IMR-90 (cell line): ENCODE results near the gene KCNK3. TPM values are rescaled to one million over a fixed set of nuclear protein-coding genes. Genes with fewer than 3 reads are reported as not detected.

Experiments
- ATAC-seq: fragments of 200-7000 bp; cut with Tn5 transposase; 2 replicates; pipeline ENCODE4 v1.9.1; 2020; ENCODE audit warnings: low read depth, mild to moderate bottlenecking, moderate library complexity
- BruUV-seq: library from RNA; stranded (reverse); fragments of 400-500 nt; replicated peaks from 2 replicates; lab custom pipeline; 2021; lab: Mats Ljungman, UMichigan
- CTCF ChIA-PET: fragments of 300-600 bp; formaldehyde crosslinking; extraction: SDS; loops from one replicate; lab custom pipeline; 2021; ENCODE audit warnings: antibody characterized with exemption; lab: Yijun Ruan, JAX
- POLR2A ChIA-PET: fragments of 300-600 bp; sonication (Branson Sonifier 250); formaldehyde crosslinking; loops from one replicate; lab custom pipeline; 2022; ENCODE audit warnings: antibody characterized with exemption; ENCODE audit not compliant: unreplicated experiment; lab: Charles Lee
- DNase-seq: peaks from one replicate; pipeline ENCODE4 v3.0.0; 2013
- H2AFZ ChIP-seq: replicated peaks from 2 replicates; pipeline ENCODE3; 2013; ENCODE audit warnings: low read length, mild to moderate bottlenecking; ENCODE audit not compliant: poor library complexity
- H2AK5ac ChIP-seq: 2 replicates; pipeline ENCODE4 v1.6.1; 2013; ENCODE audit warnings: low read depth, low read length, inconsistent platforms
- H2AK9ac ChIP-seq: replicated peaks from 2 replicates; pipeline ENCODE3; 2013; ENCODE audit warnings: mild to moderate bottlenecking, low read depth, low read length, moderate library complexity; ENCODE audit not compliant: poor library complexity
- H2BK120ac ChIP-seq: 2 replicates; pipeline ENCODE4 v1.6.1; 2013; ENCODE audit warnings: low read depth, low read length, inconsistent platforms
- H2BK15ac ChIP-seq: 3 replicates; pipeline ENCODE4 v1.6.1; 2013; ENCODE audit warnings: low read depth, low read length, inconsistent platforms
- H2BK20ac ChIP-seq: 2 replicates; pipeline ENCODE4 v1.6.1; 2013; ENCODE audit warnings: low read depth, mild to moderate bottlenecking, inconsistent platforms, low read length, moderate library complexity
- H2BK5ac ChIP-seq: 2 replicates; pipeline ENCODE4 v1.6.1; 2013; ENCODE audit warnings: mild to moderate bottlenecking, low read depth, low read length, inconsistent platforms; ENCODE audit not compliant: poor library complexity, severe bottlenecking
- H3K14ac ChIP-seq: replicated peaks from 2 replicates; pipeline ENCODE4 v1.6.1; 2013; ENCODE audit warnings: low read depth, low read length, inconsistent platforms
- H3K18ac ChIP-seq: 2 replicates; pipeline ENCODE4 v1.6.1; 2013; ENCODE audit warnings: low read depth, low read length, control low read depth
- H3K23ac ChIP-seq: 2 replicates; pipeline ENCODE4 v1.6.1; 2013; ENCODE audit warnings: low read depth, low read length, inconsistent platforms
- H3K27ac ChIP-seq: 2 replicates; pipeline ENCODE4 v1.5.1; 2013; ENCODE audit warnings: mild to moderate bottlenecking, control low read depth, low read length; ENCODE audit not compliant: insufficient read depth
- H3K27me3 ChIP-seq: 2 replicates; pipeline ENCODE4 v1.6.1; 2013; ENCODE audit warnings: low read length; ENCODE audit not compliant: control insufficient read depth, insufficient read depth
- H3K36me3 ChIP-seq: 2 replicates; pipeline ENCODE4 v1.6.1; 2013; ENCODE audit warnings: low read length, mixed read lengths; ENCODE audit not compliant: control insufficient read depth, insufficient read depth
- H3K4ac ChIP-seq: 2 replicates; pipeline ENCODE4 v1.6.1; 2013; ENCODE audit warnings: low read depth, low read length, inconsistent platforms
- H3K4me1 ChIP-seq: 2 replicates; pipeline ENCODE4 v1.6.1; 2013; ENCODE audit warnings: low read length, mixed read lengths; ENCODE audit not compliant: control insufficient read depth, insufficient read depth
- H3K4me2 ChIP-seq: 2 replicates; pipeline ENCODE4 v1.6.1; 2013; ENCODE audit warnings: low read depth, mild to moderate bottlenecking, control low read depth, low read length, moderate library complexity
- H3K4me3 ChIP-seq: 2 replicates; pipeline ENCODE4 v1.5.1; 2013; ENCODE audit warnings: low read depth, mild to moderate bottlenecking, control low read depth, low read length, moderate library complexity; ENCODE audit not compliant: insufficient read depth
- H3K56ac ChIP-seq: 2 replicates; pipeline ENCODE4 v1.6.1; 2013; ENCODE audit warnings: low read length, inconsistent platforms; ENCODE audit not compliant: insufficient read depth; ENCODE audit errors: extremely low read depth
- H3K79me1 ChIP-seq, 2 experiments: 2 replicates each; pipeline ENCODE4 v1.6.1; 2013; ENCODE audit warnings: low read length in 2 of 2, inconsistent platforms in 1 of 2, low read depth in 1 of 2
- H3K9ac ChIP-seq: 2 replicates; pipeline ENCODE4 v1.6.1; 2013; ENCODE audit warnings: low read depth, low read length, control low read depth
- H3K9me1 ChIP-seq: 2 replicates; pipeline ENCODE4 v1.6.1; 2013; ENCODE audit warnings: low read length, inconsistent platforms; ENCODE audit not compliant: insufficient read depth
- H3K9me3 ChIP-seq: 2 replicates; pipeline ENCODE4 v1.6.1; 2013; ENCODE audit warnings: low read length; ENCODE audit not compliant: control insufficient read depth, insufficient read depth
- H4K20me1 ChIP-seq: 2 replicates; pipeline ENCODE4 v1.6.1; 2013; ENCODE audit warnings: low read length, inconsistent platforms; ENCODE audit not compliant: insufficient read depth
- H4K5ac ChIP-seq: 2 replicates; pipeline ENCODE4 v1.6.1; 2013; ENCODE audit warnings: mild to moderate bottlenecking, low read depth, low read length, control low read depth
- H4K8ac ChIP-seq, 2 experiments: 2 replicates each; pipeline ENCODE4 v1.6.1; 2013; ENCODE audit warnings: low read depth in 2 of 2, low read length in 2 of 2, control low read depth in 1 of 2, inconsistent platforms in 1 of 2
- H4K91ac ChIP-seq: 2 replicates; pipeline ENCODE4 v1.6.1; 2013; ENCODE audit warnings: low read depth, low read length, inconsistent platforms; ENCODE audit not compliant: insufficient read depth
- MAFK ChIP-seq: IDR thresholded peaks from 2 replicates; pipeline ENCODE4 v1.6.1; 2012; ENCODE audit warnings: low read depth, low read length, improper control_type of control experiment
- MXI1 ChIP-seq: IDR thresholded peaks from 2 replicates; pipeline ENCODE4 v1.6.1; 2012; ENCODE audit warnings: low read depth, mild to moderate bottlenecking, low read length, moderate library complexity, borderline replicate concordance
- USF2 ChIP-seq: fragments of 150-350 bp; IDR thresholded peaks from 2 replicates; pipeline ENCODE4 v1.6.1; 2017; ENCODE audit warnings: mild to moderate bottlenecking, antibody characterized with exemption, low read length, low read depth
- WGBS, 2 experiments: methylation state at CpG; one replicate each; pipeline versions ENCODE4 v1.1.5 to v1.1.7; 2013; ENCODE audit warnings: missing lambda C conversion rate in 2 of 2; ENCODE audit not compliant: insufficient read length in 1 of 2; ENCODE audit errors: extremely low coverage in 2 of 2; 5-methylcytosine and 5-hydroxymethylcytosine counted together
- dilution Hi-C: fragments of 300-500 bp; cut with HindIII; formaldehyde crosslinking; loops from one replicate; pipeline ENCODE4 v1.14.3; 2018; ENCODE audit warnings: low sequenced_read_pairs; ENCODE audit not compliant: unreplicated experiment
- in situ Hi-C: fragments of 300-500 bp; cut with MboI; formaldehyde crosslinking; loops from 3 replicates; pipeline ENCODE4 v1.14.3; 2019; ENCODE audit warnings: low sequenced_read_pairs, inconsistent platforms, mixed read lengths
- intact Hi-C: fragments of 100-400 bp; cut with micrococcal nuclease; formaldehyde crosslinking; loops from 2 replicates; pipeline ENCODE4 v1.10.0; 2022
- polyA plus RNA-seq, 3 experiments: library from polyadenylated mRNA; depleted of rRNA; stranded (reverse); fragments of >200 nt; gene quantifications; 2 replicates each; pipeline ENCODE4 v1.2.3, GENCODE V29; 2012; ENCODE audit warnings: low replicate concordance in 1 of 3
- total RNA-seq: library from RNA; depleted of rRNA; stranded (reverse); fragments of >200 nt; gene quantifications from 2 replicates; pipeline ENCODE4 v1.2.3, GENCODE V29; 2012

Gene KCNK3
- total and polyA plus RNA-seq, 2 of the 4 experiments (the other 2 are of a cell fraction), result under 0.01 to 0.03 TPM

GRCh38 chr2:26670171-26670570, 22.4 kb upstream of the KCNK3 start:
- no CpG with 5 or more reads among the region's 3 CpGs for WGBS, 2 experiments
- BruUV-seq, result no TSS peak
- no peak for TF ChIP-seq MXI1
- no peak for TF ChIP-seq MAFK
- no peak for TF ChIP-seq USF2
- H3K4me3 ChIP-seq, result no peak overlapping the region
- ChIA-PET POLR2A (no interaction called here), CTCF (no interaction called here)
- no peak overlapping the region for H3K56ac ChIP-seq
- H3K27me3 ChIP-seq, result peaks cover 51% of the 10 kb centered on the region
- no peak overlapping the region for H2AK9ac ChIP-seq
- DNase-seq, result peak; percentile 56
- H3K4ac ChIP-seq, result no peak overlapping the region
- H2AK5ac ChIP-seq, result no peak overlapping the region
- intact Hi-C loops, result no loop called here
- H3K4me2 ChIP-seq, result no peak overlapping the region
- H2BK120ac ChIP-seq, result no peak overlapping the region
- no peak overlapping the region for H3K23ac ChIP-seq
- no peak overlapping the region for H4K8ac ChIP-seq
- H3K9me3 ChIP-seq, result no peaks in the 10 kb centered on the region
- H4K20me1 ChIP-seq, result no peaks in the 10 kb centered on the region
- dilution Hi-C loops, result no loop called here
- no peaks in the 10 kb centered on the region for H3K36me3 ChIP-seq
- ATAC-seq, result no peak
- H3K4me1 ChIP-seq, result no peaks in the 10 kb centered on the region
- no peak overlapping the region for H3K14ac ChIP-seq
- no peaks in the 10 kb centered on the region for H3K79me1 ChIP-seq
- no peak overlapping the region for H3K18ac ChIP-seq
- H3K9me1 ChIP-seq, result no peaks in the 10 kb centered on the region
- H4K5ac ChIP-seq, result no peak overlapping the region
- in situ Hi-C loops, result no loop called here
- H2BK20ac ChIP-seq, result no peak overlapping the region
- no peak overlapping the region for H2BK5ac ChIP-seq
- no peak overlapping the region for H3K27ac ChIP-seq
- no peak overlapping the region for H3K9ac ChIP-seq
- no peak overlapping the region for H4K91ac ChIP-seq
- no peak overlapping the region for H2BK15ac ChIP-seq
- H2AFZ ChIP-seq, result no peak overlapping the region
